Vagina (tissue), 2 donors: ENCODE results near the gene GALNT11.

ENCODE experiments used
- POLR2AphosphoS5 ChIP-seq, 2 donors: sonication (generic); formaldehyde crosslinking; IDR thresholded peaks; one replicate each; pipeline ENCODE4 v1.9.0; 2017; ENCODE audit warnings: antibody characterized with exemption in 2 of 2, mild to moderate bottlenecking in 2 of 2, low read depth in 1 of 2; ENCODE audit not compliant: insufficient read depth in 1 of 2
- TF ChIP-seq, protein P1 (sequence below), 3 experiments: fragments of 450-650 bp in 2 of 3; fragments of 200-600 bp in 1 of 3; sonication (generic) in 1 of 3; IDR thresholded peaks; one replicate each; pipeline ENCODE4 v1.5.1; 2017 to 2019; ENCODE audit warnings: antibody characterized with exemption in 3 of 3, mild to moderate bottlenecking in 2 of 3, moderate library complexity in 2 of 3

DNA sequence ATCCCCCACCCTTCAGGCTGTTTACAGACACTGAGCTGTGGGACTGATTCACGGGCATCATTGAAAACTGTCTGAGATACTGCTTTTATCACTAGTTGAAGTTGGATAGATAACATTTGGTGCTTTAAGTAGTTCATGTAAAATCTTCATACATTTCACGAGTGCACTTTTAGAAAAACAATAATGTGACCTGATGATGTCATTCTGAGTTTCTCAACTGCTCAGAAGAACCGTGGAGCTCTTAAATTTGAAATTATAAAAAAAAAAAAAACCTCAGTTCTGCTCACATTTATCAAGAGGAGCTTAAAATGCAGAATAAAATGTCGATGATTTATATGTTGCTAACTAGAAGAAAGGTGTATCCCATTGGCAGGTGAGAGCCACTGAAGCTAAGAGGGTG, 81.5 kb downstream of the GALNT11 start:
- TF ChIP-seq, protein P1, sequence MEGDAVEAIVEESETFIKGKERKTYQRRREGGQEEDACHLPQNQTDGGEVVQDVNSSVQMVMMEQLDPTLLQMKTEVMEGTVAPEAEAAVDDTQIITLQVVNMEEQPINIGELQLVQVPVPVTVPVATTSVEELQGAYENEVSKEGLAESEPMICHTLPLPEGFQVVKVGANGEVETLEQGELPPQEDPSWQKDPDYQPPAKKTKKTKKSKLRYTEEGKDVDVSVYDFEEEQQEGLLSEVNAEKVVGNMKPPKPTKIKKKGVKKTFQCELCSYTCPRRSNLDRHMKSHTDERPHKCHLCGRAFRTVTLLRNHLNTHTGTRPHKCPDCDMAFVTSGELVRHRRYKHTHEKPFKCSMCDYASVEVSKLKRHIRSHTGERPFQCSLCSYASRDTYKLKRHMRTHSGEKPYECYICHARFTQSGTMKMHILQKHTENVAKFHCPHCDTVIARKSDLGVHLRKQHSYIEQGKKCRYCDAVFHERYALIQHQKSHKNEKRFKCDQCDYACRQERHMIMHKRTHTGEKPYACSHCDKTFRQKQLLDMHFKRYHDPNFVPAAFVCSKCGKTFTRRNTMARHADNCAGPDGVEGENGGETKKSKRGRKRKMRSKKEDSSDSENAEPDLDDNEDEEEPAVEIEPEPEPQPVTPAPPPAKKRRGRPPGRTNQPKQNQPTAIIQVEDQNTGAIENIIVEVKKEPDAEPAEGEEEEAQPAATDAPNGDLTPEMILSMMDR (IDR thresholded peaks at IDR 0.05), result no peak
- no peak for TF ChIP-seq POLR2AphosphoS5 (IDR thresholded peaks at IDR 0.05; ENCODE audit: insufficient read depth in 1 of 2, low read depth in 1 of 2)
